Measurements from ENCODE around the gene MYBBP1A. TPM values are rescaled to one million over a fixed set of nuclear protein-coding genes. Genes with fewer than 3 reads are reported as not detected.

MYBBP1A gene
- total and polyA plus RNA-seq, 9 of the 15 experiments (the other 6 are each of a cell fraction or from before 2014, with no cell fraction given): 2.0 to 114 (median 47.2) TPM

GRCh38 chr17:4554997-4555799 is at the start of gene MYBBP1A (continued):
- TF ChIP-seq CBX5 (IDR thresholded peaks at IDR 0.05; ENCODE audit: borderline replicate concordance, low read depth): no peak
- TF ChIP-seq PHF21A (IDR thresholded peaks at IDR 0.05; ENCODE audit: borderline replicate concordance, low read depth): no peak
- peak; percentile 55; the same call in 1 of the 2 replicates for TF ChIP-seq ZNF511 (CRISPR knock-in tag; IDR thresholded peaks at IDR 0.05)
- TF ChIP-seq RREB1 (CRISPR knock-in tag; IDR thresholded peaks at IDR 0.05): no peak
- TF ChIP-seq ETV1 (tag; conservative IDR thresholded peaks at IDR 0.05; ENCODE audit: low read depth): peak; percentile 67
- TF ChIP-seq TRIM28 (IDR thresholded peaks at IDR 0.05): no peak
- TF ChIP-seq PREB (CRISPR knock-in tag; IDR thresholded peaks at IDR 0.05): 0 out of 2 replicates have a peak, but pooled peaks have one; percentile 46
- TF ChIP-seq ZNF23 (CRISPR knock-in tag; IDR thresholded peaks at IDR 0.05): no peak
- no peak for TF ChIP-seq PHB (CRISPR knock-in tag; IDR thresholded peaks at IDR 0.05)
- TF ChIP-seq SRSF3 (IDR thresholded peaks at IDR 0.05; ENCODE audit: insufficient read depth, low read length): no peak
- TF ChIP-seq ZNF184 (CRISPR knock-in tag; IDR thresholded peaks at IDR 0.05): no peak
- TF ChIP-seq TCF15 (CRISPR knock-in tag; IDR thresholded peaks at IDR 0.05): no peak
- no peak for TF ChIP-seq PKNOX1 (IDR thresholded peaks at IDR 0.05)
- TF ChIP-seq ARNT (IDR thresholded peaks at IDR 0.05): no peak
- no peak for TF ChIP-seq BMI1 (IDR thresholded peaks at IDR 0.05; ENCODE audit: low read length)
- no peak for TF ChIP-seq HMG20A (CRISPR knock-in tag; conservative IDR thresholded peaks at IDR 0.05)
- TF ChIP-seq KHSRP (IDR thresholded peaks at IDR 0.05): no peak
- no peak for TF ChIP-seq GABPB2 (CRISPR knock-in tag; conservative IDR thresholded peaks at IDR 0.05)
- TF ChIP-seq CHD1 (IDR thresholded peaks at IDR 0.05; ENCODE audit: low read length): no peak
- no peak for TF ChIP-seq SMARCB1 (IDR thresholded peaks at IDR 0.05; ENCODE audit: insufficient read length, low read depth)
- no peak for TF ChIP-seq CBX2 (IDR thresholded peaks at IDR 0.05; ENCODE audit: insufficient read depth, low read length, poor library complexity, severe bottlenecking)

All from K562 (cell line).